ENCODE measurements around the gene CSPG4. TPM values are rescaled to one million over a fixed set of nuclear protein-coding genes. Genes with fewer than 3 reads are reported as not detected.
"Not testable (repeated sequence)": the region's sequence is repeated elsewhere in the genome, so short reads cannot be mapped to it uniquely, and the experiment has no call there.

CSPG4 gene, protein sequence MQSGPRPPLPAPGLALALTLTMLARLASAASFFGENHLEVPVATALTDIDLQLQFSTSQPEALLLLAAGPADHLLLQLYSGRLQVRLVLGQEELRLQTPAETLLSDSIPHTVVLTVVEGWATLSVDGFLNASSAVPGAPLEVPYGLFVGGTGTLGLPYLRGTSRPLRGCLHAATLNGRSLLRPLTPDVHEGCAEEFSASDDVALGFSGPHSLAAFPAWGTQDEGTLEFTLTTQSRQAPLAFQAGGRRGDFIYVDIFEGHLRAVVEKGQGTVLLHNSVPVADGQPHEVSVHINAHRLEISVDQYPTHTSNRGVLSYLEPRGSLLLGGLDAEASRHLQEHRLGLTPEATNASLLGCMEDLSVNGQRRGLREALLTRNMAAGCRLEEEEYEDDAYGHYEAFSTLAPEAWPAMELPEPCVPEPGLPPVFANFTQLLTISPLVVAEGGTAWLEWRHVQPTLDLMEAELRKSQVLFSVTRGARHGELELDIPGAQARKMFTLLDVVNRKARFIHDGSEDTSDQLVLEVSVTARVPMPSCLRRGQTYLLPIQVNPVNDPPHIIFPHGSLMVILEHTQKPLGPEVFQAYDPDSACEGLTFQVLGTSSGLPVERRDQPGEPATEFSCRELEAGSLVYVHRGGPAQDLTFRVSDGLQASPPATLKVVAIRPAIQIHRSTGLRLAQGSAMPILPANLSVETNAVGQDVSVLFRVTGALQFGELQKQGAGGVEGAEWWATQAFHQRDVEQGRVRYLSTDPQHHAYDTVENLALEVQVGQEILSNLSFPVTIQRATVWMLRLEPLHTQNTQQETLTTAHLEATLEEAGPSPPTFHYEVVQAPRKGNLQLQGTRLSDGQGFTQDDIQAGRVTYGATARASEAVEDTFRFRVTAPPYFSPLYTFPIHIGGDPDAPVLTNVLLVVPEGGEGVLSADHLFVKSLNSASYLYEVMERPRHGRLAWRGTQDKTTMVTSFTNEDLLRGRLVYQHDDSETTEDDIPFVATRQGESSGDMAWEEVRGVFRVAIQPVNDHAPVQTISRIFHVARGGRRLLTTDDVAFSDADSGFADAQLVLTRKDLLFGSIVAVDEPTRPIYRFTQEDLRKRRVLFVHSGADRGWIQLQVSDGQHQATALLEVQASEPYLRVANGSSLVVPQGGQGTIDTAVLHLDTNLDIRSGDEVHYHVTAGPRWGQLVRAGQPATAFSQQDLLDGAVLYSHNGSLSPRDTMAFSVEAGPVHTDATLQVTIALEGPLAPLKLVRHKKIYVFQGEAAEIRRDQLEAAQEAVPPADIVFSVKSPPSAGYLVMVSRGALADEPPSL (N-terminal part only)
- total RNA-seq (not detected in 2 replicates), polyA plus RNA-seq (not detected in 2 replicates), polyA minus RNA-seq (not detected in 2 replicates), Bru-seq, nascent RNA (not detected), BruChase-seq, experiment 1, labeled RNA remaining after a 6-hour chase (not detected), BruChase-seq, experiment 2, labeled RNA remaining after a 2-hour chase (not detected)
- not detected in 2 replicates for polyA plus RNA-seq (2011; cell fraction: cytosol; rRNA removed)
- not detected in 2 replicates for polyA plus RNA-seq (2011; cell fraction: nucleus; rRNA removed)
- polyA plus RNA-seq (2012): 0.04 TPM in 1 of 2 replicates, not detected in the other
- polyA minus RNA-seq (2011; cell fraction: cytosol; rRNA and poly(A)+ RNA removed): 16.2 TPM
- polyA minus RNA-seq (2011; cell fraction: nucleus; rRNA and poly(A)+ RNA removed): 0.10 TPM in 1 of 2 replicates, not detected in the other
- long read RNA-seq: 0 reads

DNA sequence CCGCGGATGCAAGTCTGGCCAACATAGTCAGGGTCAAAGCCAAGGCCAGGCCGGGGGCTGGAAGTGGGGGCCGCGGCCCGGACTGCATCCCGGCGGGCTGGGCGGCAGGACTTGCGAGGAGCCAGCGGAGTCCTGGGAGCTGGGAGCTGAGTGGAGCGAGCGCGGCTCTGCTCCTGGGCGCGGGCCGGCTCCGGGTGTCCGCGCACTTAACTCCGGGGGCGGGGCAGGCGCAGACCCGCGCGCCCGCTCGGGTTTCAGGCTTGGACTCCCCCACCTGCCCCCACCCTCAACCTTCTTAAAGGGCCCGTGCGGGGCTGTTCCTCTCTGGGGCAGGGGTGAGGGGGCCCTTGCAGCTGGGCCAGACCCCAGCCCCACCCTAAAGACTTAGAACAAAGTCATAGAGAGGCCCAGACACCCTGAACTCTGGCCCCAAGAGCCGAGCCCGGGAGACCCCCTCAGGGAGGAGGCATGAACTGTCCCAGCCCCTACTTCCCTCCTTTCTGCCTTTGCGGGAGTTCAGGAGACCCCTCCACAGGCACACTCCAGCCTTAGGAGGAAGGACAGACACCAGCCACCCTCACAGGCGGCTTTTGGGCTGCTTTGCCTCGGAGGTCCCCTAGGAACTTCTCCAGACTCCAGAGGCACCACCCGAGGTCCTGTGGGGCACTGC lies at the start of gene CSPG4:
TSS of gene CSPG4 (minus strand) at position 181 of the 670 bp plus-strand sequence. CDS start at position 88, 93 bp downstream.
- Histone ChIP-seq H3K9ac (replicated peaks; ENCODE audit: extremely low read depth, insufficient read depth, low read length) (no peak within 1 kb of the TSS), H2AFZ (ENCODE audit: low read depth, low read length) (no peak within 1 kb of the TSS), H4K20me1 (replicated peaks; ENCODE audit: control insufficient read depth, extremely low read depth, insufficient read depth, low read length) (no peaks in the 10 kb centered on the region), H3K4me2 (ENCODE audit: insufficient read depth, low read length) (no peak within 1 kb of the TSS), H3K27me3 (ENCODE audit: control insufficient read depth in 2 of 2, insufficient read depth in 2 of 2, low read length in 2 of 2) (peaks cover 26 to 35% of the 10 kb centered on the region in 2 experiments), H3K4me3 (replicated peaks in 1 of 3; ENCODE audit: insufficient read depth in 1 of 3, low read depth in 1 of 3, low read length in 3 of 3) (no peak within 1 kb of the TSS), H3K79me2 (ENCODE audit: control insufficient read depth, insufficient read depth, low read length) (no peaks in the 10 kb centered on the region), H3K9me3 (replicated peaks; ENCODE audit: control insufficient read depth, insufficient read depth, low read length) (no peaks in the 10 kb centered on the region), H3K9me1 (replicated peaks; ENCODE audit: control insufficient read depth, extremely low read depth, insufficient read depth, low read length) (no peaks in the 10 kb centered on the region), H3K27ac (ENCODE audit: insufficient read depth, low read depth, low read length) (no peak within 1 kb of the TSS), H3K36me3 (ENCODE audit: control insufficient read depth in 2 of 2, extremely low read depth in 1 of 2, insufficient read depth in 2 of 2, low read length in 2 of 2) (no peaks in the 10 kb centered on the region), H3K4me1 (ENCODE audit: control insufficient read depth, extremely low read depth, insufficient read depth, low read length) (no peaks in the 10 kb centered on the region)
- no peak for FAIRE-seq
- BruUV-seq (replicated peaks): no TSS peak
- no peak for TF ChIP-seq JUN (IDR thresholded peaks at IDR 0.05; ENCODE audit: borderline replicate concordance, insufficient read depth, insufficient read length, low read depth)
- peak; percentile 14 for TF ChIP-seq EZH2 (IDR thresholded peaks at IDR 0.05; ENCODE audit: borderline replicate concordance, low read depth, low read length, severe bottlenecking)
- DNase-seq (ENCODE audit: low read depth, low spot score): no peak
- dilution Hi-C loops (cut with MboI; ENCODE audit: extremely low pct_ligation_motif_present, low sequenced_read_pairs): no loop called here
- intact Hi-C loops (cut with micrococcal nuclease): no loop called here
- ChIA-PET CTCF (no interaction called here), POLR2A (no interaction called here)

DNA sequence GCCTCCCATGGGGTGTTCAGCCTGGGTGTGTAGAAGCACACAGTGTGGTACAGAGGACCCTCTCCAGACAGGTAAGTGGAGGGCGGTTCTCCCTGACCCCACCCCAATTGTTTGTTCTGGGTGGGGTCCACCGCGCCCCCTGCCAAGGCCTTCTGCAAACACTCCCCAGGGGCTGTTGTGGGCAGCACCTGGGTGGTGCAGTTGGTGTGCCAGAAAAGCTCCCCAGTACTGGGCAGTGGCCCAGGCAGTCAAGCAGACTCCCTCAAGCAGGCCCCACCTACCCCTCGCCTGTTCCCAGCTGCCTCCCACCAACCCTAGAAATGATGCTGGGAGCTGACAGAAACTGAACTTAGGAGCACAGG lies 49.7 kb upstream of the CSPG4 start:
- H3K4me3 ChIP-seq (replicated peaks in 1 of 3; ENCODE audit: insufficient read depth in 1 of 3, low read depth in 1 of 3, low read length in 3 of 3); CTCF ChIA-PET; BruUV-seq (replicated peaks); H3K9ac ChIP-seq (replicated peaks; ENCODE audit: extremely low read depth, insufficient read depth, low read length); H3K4me1 ChIP-seq (ENCODE audit: control insufficient read depth, extremely low read depth, insufficient read depth, low read length); dilution Hi-C loops (cut with MboI; ENCODE audit: extremely low pct_ligation_motif_present, low sequenced_read_pairs); H2AFZ ChIP-seq (ENCODE audit: low read depth, low read length); H3K36me3 ChIP-seq (ENCODE audit: control insufficient read depth in 2 of 2, extremely low read depth in 1 of 2, insufficient read depth in 2 of 2, low read length in 2 of 2); H3K9me3 ChIP-seq (replicated peaks; ENCODE audit: control insufficient read depth, insufficient read depth, low read length); H3K9me1 ChIP-seq (replicated peaks; ENCODE audit: control insufficient read depth, extremely low read depth, insufficient read depth, low read length); H3K27me3 ChIP-seq (ENCODE audit: control insufficient read depth in 2 of 2, insufficient read depth in 2 of 2, low read length in 2 of 2); intact Hi-C loops (cut with micrococcal nuclease); H3K79me2 ChIP-seq (ENCODE audit: control insufficient read depth, insufficient read depth, low read length); H4K20me1 ChIP-seq (replicated peaks; ENCODE audit: control insufficient read depth, extremely low read depth, insufficient read depth, low read length); FAIRE-seq; DNase-seq (ENCODE audit: low read depth, low spot score); POLR2A ChIA-PET; H3K4me2 ChIP-seq (ENCODE audit: insufficient read depth, low read length); H3K27ac ChIP-seq (ENCODE audit: insufficient read depth, low read depth, low read length): not testable (repeated sequence)
